Cardiac fibroblast (primary cell): ENCODE measurements around the gene CRIM1.

ENCODE experiments used
- DNase-seq, 2 donors: peaks; one replicate each; pipeline versions ENCODE4 v3.0.0 to v3.0.0-alpha.2; 2010; ENCODE audit warnings: low read depth in 2 of 2
- H3K4me3 ChIP-seq, 2 donors: replicated peaks in 1 of 2; 1 replicate in 1 of 2; 2 replicates in 1 of 2; pipeline ENCODE4 v1.5.1; 2011; ENCODE audit warnings: low read depth in 2 of 2, low read length in 2 of 2, mild to moderate bottlenecking in 2 of 2, moderate library complexity in 1 of 2
- CTCF ChIP-seq: IDR thresholded peaks from one replicate; pipeline ENCODE4 v1.5.1; 2011; ENCODE audit warnings: low read depth, mild to moderate bottlenecking, low read length, inconsistent platforms

CRIM1 gene

DNA sequence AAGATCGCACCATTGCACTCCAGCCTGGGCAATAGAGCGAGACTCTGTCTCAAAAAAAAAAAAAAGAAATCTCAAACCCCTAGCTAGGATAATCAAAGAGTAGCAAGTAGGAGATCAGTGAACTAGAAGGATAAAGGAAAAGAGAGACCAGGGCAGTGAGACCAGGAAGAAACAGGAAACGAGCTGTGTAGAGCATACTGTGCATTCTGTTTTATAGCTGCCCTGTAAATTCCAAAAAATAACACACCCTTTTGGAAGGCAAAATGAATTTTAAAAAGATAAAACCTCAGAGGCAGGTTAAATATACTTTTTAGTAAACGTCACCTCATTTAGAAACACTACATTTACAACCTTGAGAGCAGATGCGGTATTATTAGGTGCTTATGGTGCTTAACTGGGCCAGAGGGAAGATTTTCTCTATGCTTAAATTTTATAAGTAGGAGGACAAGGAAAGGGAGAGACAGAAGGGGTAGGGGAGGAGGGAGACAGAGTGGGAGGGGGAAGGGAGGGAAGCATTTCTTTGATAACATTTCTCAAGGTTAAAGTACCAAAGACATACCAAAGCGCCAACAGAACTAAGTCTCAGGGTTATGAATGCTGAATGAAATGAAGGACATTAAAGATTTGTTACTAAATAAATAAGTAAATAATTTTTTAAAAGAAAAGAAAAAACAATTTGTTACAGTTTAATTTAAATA is 212.3 kb downstream of the CRIM1 start:
- H3K4me3 ChIP-seq, result no peak overlapping the region
- DNase-seq, result no peak
- no peak for TF ChIP-seq CTCF

DNA sequence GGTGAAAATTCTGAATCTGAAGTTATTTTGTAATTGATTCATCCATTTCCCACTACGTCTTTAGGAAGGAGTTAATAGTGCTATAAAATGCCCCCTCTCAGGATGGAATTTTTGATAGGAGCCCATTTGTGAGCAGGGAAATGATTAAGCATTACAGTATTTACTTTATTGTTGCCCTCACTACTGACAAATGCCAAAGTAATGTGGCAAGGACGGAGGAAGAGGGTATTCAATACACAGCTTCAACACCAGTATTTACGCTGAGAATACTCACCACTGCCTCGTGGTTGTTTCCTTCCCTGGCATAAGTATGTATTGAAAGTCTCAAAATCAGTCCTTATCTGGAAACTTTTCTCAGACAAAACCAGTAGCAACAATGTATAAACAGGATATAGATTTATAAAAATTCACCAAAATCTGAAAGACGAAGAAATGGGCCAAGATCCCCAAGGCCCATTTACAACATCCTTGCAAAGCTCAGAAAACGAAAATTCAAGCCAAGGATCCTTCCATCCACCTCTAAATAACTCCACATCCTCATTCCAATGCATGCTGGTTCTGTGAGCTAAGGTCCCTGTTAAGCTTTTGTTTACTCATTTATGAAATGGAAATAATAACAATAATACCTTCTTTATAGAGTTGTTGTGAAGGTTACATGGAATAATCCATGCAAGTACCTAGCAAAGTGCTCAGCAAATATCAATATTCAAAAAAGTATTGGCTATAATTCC is 213.1 kb downstream of the CRIM1 start:
- peak overlapping the region in 1 of 2 donors; percentile 9 for H3K4me3 ChIP-seq
- peak; percentile 56 to 84 for DNase-seq
- TF ChIP-seq CTCF, result no peak

DNA sequence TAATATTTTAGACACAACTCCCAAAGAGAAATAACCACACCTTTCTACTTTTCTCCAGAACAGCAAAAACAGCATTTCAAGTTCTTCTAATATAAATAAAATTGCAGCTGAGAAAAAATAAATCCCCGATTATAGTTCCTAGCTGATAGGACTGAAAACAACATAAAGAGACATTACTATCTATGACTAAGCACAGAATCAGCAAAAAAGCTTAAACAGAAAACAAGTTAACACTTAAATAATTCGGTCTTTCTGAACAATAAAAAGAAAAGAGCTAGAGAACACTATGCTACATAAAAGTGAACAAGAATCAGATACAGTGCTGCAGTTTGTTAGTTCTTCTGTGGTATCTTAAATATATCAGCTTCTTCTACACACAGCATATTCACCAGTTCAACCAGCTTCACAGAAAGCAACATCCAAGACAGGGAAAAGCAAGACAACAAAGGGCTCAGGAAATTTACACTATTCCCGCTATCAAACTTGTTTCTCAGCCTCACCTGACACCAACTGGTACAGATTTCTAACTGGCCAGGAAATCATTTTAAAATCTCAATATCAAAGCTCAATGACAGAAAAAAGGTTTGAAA is 213.8 kb downstream of the CRIM1 start:
- no peak for TF ChIP-seq CTCF
- DNase-seq, result peak in 1 of 2 donors; percentile 43
- no peak overlapping the region for H3K4me3 ChIP-seq

DNA sequence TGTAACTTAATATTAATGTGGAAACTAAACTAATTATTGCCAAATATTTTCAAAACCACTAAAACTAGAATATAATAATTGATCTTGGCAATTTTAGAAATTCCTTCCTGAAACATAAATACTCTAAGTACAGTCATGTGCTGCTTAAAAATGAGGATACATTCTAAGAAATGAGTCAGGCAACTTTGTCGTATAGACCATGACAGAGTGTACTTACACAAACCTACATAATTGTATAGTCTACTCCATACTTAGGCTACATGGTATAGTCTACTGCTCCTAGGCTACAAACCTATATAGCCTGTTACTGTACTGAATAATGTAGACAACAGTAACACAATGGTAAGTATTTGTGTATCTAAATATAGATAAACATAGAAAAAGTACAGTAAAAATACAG is 214.8 kb downstream of the CRIM1 start:
- no peak overlapping the region for H3K4me3 ChIP-seq
- peak in 1 of 2 donors; percentile 59 for DNase-seq
- no peak for TF ChIP-seq CTCF

- no peak overlapping the region for H3K4me3 ChIP-seq
- no peak for TF ChIP-seq CTCF
- DNase-seq, result no peak
Measured at GRCh38 chr2:36572054-36572718, 216.6 kb downstream of the CRIM1 start.

- no peak for TF ChIP-seq CTCF
- DNase-seq, result no peak
- H3K4me3 ChIP-seq, result no peak overlapping the region
Measured at GRCh38 chr2:36572719-36573059, 217.1 kb downstream of the CRIM1 start.
